HEK293T (cell line): ENCODE results near the gene POLD3.

Source experiments
- ARNT ChIP-seq: fragments of 450-650 bp; IDR thresholded peaks from 2 replicates; pipeline ENCODE4 v1.6.1; 2017; ENCODE audit warnings: mild to moderate bottlenecking
- BHLHE40 ChIP-seq: fragments of 450-650 bp; IDR thresholded peaks from 2 replicates; pipeline ENCODE4 v1.6.1; 2016; ENCODE audit warnings: mild to moderate bottlenecking, moderate library complexity, borderline replicate concordance
- CTBP1 ChIP-seq: fragments of 450-650 bp; IDR thresholded peaks from 2 replicates; pipeline ENCODE4 v1.6.1; 2016; ENCODE audit warnings: borderline replicate concordance
- FOXA1 ChIP-seq: fragments of 450-650 bp; IDR thresholded peaks from 2 replicates; pipeline ENCODE4 v1.6.1; 2016; ENCODE audit warnings: mild to moderate bottlenecking
- FOXK2 ChIP-seq: fragments of 450-650 bp; IDR thresholded peaks from 2 replicates; pipeline ENCODE4 v1.6.1; 2016; ENCODE audit warnings: mild to moderate bottlenecking
- FOXM1 ChIP-seq: fragments of 450-650 bp; IDR thresholded peaks from 2 replicates; pipeline ENCODE4 v1.6.1; 2017; ENCODE audit warnings: mild to moderate bottlenecking, borderline replicate concordance
- HDGF ChIP-seq: fragments of 450-650 bp; IDR thresholded peaks from 2 replicates; pipeline ENCODE4 v1.6.1; 2017; ENCODE audit warnings: antibody characterized with exemption, borderline replicate concordance
- L3MBTL2 ChIP-seq: fragments of 450-650 bp; conservative IDR thresholded peaks from 2 replicates; pipeline ENCODE4 v1.6.1; 2016; ENCODE audit warnings: mild to moderate bottlenecking
- LEF1 ChIP-seq: fragments of 450-650 bp; IDR thresholded peaks from 2 replicates; pipeline ENCODE4 v1.6.1; 2017; ENCODE audit warnings: mild to moderate bottlenecking, borderline replicate concordance
- NFRKB ChIP-seq: fragments of 450-650 bp; IDR thresholded peaks from 2 replicates; pipeline ENCODE4 v1.6.1; 2016; ENCODE audit warnings: mild to moderate bottlenecking, moderate library complexity
- SP1 ChIP-seq: fragments of 450-650 bp; IDR thresholded peaks from 2 replicates; pipeline ENCODE4 v1.6.1; 2017
- SUZ12 ChIP-seq: fragments of 450-650 bp; IDR thresholded peaks from 2 replicates; pipeline ENCODE4 v1.6.1; 2016; ENCODE audit warnings: mild to moderate bottlenecking
- TARDBP ChIP-seq: fragments of 450-650 bp; IDR thresholded peaks from 2 replicates; pipeline ENCODE4 v1.6.1; 2016
- ZNF384 ChIP-seq: fragments of 450-650 bp; IDR thresholded peaks from 2 replicates; pipeline ENCODE4 v1.6.1; 2016

DNA sequence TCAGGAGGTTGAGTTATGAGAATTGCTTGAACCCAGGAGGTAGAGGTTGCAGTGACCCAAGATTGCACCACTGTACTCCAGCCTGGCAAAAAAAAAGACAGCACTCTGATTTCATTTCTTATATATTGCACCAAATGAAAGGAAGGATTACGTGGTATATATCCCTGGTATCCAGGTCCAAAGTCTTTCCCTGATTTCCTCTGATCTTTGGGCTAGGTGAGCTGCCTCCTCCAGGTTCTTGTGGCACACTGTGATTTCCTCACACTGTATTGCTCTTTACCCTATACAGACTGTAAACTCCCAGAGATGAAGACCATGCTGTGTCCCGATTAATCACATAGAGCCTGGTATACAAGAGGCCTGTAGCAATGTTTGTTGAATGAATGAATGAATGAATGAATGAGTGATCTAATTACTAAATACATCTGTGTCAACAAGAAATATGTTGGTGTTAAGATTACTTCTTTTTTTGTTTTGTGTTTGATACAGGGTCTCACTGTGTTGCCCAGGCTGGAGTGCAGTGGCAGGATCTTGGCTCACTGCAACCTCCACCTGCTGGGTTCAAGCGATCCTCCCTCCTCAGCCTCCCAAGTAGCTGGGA lies 9.3 kb upstream of the POLD3 start:
- TF ChIP-seq BHLHE40, result no peak
- no peak for TF ChIP-seq ARNT
- no peak for TF ChIP-seq TARDBP
- no peak for TF ChIP-seq NFRKB
- no peak for TF ChIP-seq LEF1
- TF ChIP-seq FOXA1, result no peak
- TF ChIP-seq ZNF384, result no peak
- TF ChIP-seq L3MBTL2, result no peak
- TF ChIP-seq FOXK2, result no peak
- no peak for TF ChIP-seq SUZ12
- TF ChIP-seq SP1, result no peak
- no peak for TF ChIP-seq FOXM1
- TF ChIP-seq CTBP1, result no peak
- no peak for TF ChIP-seq HDGF
